SK-N-MC (cell line): ENCODE data around the gene PNCK.

Source experiments
- EZH2 ChIP-seq: fragments of 200-600 bp; sonication (generic); IDR thresholded peaks from one replicate; pipeline ENCODE4 v1.6.1; 2017; ENCODE audit warnings: antibody characterized with exemption
- POLR2AphosphoS5 ChIP-seq: IDR thresholded peaks from 2 replicates; pipeline ENCODE4 v1.6.1; 2012; ENCODE audit warnings: mild to moderate bottlenecking, low read depth, low read length, borderline replicate concordance

- no peak for TF ChIP-seq EZH2
- peak; percentile 16; the same call in 1 of the 2 replicates for TF ChIP-seq POLR2AphosphoS5
These were observed 29.9 kb downstream of the PNCK start for GRCh38 chrX:153643431-153644351.
